ENCODE measurements around the gene MINDY1. TPM values are rescaled to one million over a fixed set of nuclear protein-coding genes. Genes with fewer than 3 reads are reported as not detected.

MINDY1 gene
- total RNA-seq, 1 donor from 2014 or later, result 16.2 TPM

- no peaks in the 10 kb centered on the region for H3K9me3 ChIP-seq (ENCODE audit: control insufficient read depth in 3 of 3, low read length in 3 of 3)
- H3K27me3 ChIP-seq (ENCODE audit: control insufficient read depth in 3 of 3, insufficient read depth in 3 of 3, low read length in 3 of 3), result no peaks in the 10 kb centered on the region
- H3K4me3 ChIP-seq (ENCODE audit: low read length in 3 of 3), result peak overlapping the region; percentile 87 to 95 (median 88)
- peak overlapping the region; percentile 90 to 97 (median 93) for H3K9ac ChIP-seq (ENCODE audit: low read depth in 1 of 3, low read length in 3 of 3)
- peaks cover 8 to 21% (median 17%) of the 10 kb centered on the region in 3 donors for H3K36me3 ChIP-seq (ENCODE audit: control insufficient read depth in 3 of 3, insufficient read depth in 3 of 3, low read length in 3 of 3)
- peak overlapping the region; percentile 80 for H3K27ac ChIP-seq (ENCODE audit: low read depth, low read length)
- H3K4me1 ChIP-seq (ENCODE audit: control insufficient read depth in 3 of 3, insufficient read depth in 3 of 3, low read length in 3 of 3), result peaks cover 34 to 61% (median 51%) of the 10 kb centered on the region in 3 donors
Observed at GRCh38 chr1:151005729-151006319, 878 bp downstream of the MINDY1 start.

DNA sequence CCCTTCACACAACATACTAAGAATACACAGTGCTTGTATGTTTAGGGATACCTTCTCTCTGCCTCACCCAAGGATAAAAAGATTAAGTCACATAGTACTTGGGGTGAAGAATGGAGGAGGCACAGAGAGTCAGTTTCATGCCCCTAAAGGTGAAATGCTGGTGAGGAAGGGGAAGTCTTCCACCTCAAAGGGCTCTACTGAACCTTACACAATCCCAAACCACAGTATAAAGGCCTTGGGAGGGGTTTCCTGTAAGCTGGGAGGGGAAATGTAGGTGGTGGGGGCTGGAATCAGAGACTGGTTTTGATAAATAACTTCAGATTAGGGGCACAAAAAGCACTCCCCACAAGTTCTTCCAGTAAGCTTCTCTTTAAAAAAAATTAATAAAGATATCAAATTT, 3.5 kb downstream of the MINDY1 start:
- Histone ChIP-seq H3K36me3 (ENCODE audit: control insufficient read depth in 3 of 3, insufficient read depth in 3 of 3, low read length in 3 of 3) (peaks cover 18 to 39% (median 36%) of the 10 kb centered on the region in 3 donors), H3K9me3 (ENCODE audit: control insufficient read depth in 3 of 3, low read length in 3 of 3) (no peaks in the 10 kb centered on the region), H3K27me3 (ENCODE audit: control insufficient read depth in 3 of 3, insufficient read depth in 3 of 3, low read length in 3 of 3) (no peaks in the 10 kb centered on the region), H3K27ac (ENCODE audit: low read depth, low read length) (no peak overlapping the region), H3K9ac (ENCODE audit: low read depth in 1 of 3, low read length in 3 of 3) (peak overlapping the region in 2 of 3 donors; percentile 38 to 41), H3K4me1 (ENCODE audit: control insufficient read depth in 3 of 3, insufficient read depth in 3 of 3, low read length in 3 of 3) (peaks cover 26 to 52% (median 43%) of the 10 kb centered on the region in 3 donors), H3K4me3 (ENCODE audit: low read length in 3 of 3) (no peak overlapping the region)

DNA sequence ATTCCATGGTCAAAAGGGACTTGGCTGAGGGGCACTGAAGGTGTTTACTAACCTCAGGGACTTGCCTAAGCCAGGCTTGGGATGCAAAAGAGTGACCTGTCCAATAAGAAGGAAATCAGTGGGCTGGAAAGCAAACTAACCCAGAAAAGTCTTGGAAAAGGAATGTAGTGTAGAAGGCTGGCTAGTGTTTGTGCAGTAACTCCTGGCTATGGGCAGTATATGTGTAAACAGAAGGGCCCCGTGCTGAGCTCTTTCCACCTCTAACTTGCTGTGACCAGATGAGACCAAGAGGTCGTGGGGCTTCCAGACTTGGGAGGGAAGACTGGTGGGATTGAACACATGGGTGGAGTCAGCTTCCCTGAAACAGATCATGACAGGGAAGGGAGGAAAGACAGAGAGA, 4.1 kb downstream of the MINDY1 start:
- H3K27ac ChIP-seq (ENCODE audit: low read depth, low read length), result no peak overlapping the region
- H3K9me3 ChIP-seq (ENCODE audit: control insufficient read depth in 3 of 3, low read length in 3 of 3), result no peaks in the 10 kb centered on the region
- no peaks in the 10 kb centered on the region for H3K27me3 ChIP-seq (ENCODE audit: control insufficient read depth in 3 of 3, insufficient read depth in 3 of 3, low read length in 3 of 3)
- H3K4me1 ChIP-seq (ENCODE audit: control insufficient read depth in 3 of 3, insufficient read depth in 3 of 3, low read length in 3 of 3), result peaks cover 20 to 47% (median 37%) of the 10 kb centered on the region in 3 donors
- peaks cover 23 to 44% (median 39%) of the 10 kb centered on the region in 3 donors for H3K36me3 ChIP-seq (ENCODE audit: control insufficient read depth in 3 of 3, insufficient read depth in 3 of 3, low read length in 3 of 3)
- H3K9ac ChIP-seq (ENCODE audit: low read depth in 1 of 3, low read length in 3 of 3), result no peak overlapping the region
- H3K4me3 ChIP-seq (ENCODE audit: low read length in 3 of 3), result no peak overlapping the region

DNA sequence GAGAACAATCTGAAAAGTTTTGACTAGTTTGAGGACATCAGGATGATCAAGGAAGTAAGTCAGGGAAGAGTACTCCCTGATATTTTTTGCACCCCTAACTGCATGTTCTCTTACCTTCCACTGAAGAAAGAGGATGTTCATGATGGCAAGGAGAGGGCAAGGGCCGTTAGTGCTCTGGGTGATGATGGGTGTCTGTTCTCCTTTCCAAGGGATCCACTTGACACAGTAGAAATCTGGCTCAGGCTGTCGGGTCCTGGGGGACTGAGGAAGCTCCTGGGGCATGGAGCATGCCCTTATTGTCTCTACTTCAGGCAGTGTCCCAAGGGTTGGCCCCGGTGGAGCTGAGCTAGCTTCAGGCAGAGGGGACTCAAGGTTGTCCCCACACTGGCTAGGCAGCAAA, 4.7 kb downstream of the MINDY1 start:
- Histone ChIP-seq H3K4me1 (ENCODE audit: control insufficient read depth in 3 of 3, insufficient read depth in 3 of 3, low read length in 3 of 3) (peaks cover 16 to 41% (median 32%) of the 10 kb centered on the region in 3 donors), H3K27me3 (ENCODE audit: control insufficient read depth in 3 of 3, insufficient read depth in 3 of 3, low read length in 3 of 3) (no peaks in the 10 kb centered on the region), H3K36me3 (ENCODE audit: control insufficient read depth in 3 of 3, insufficient read depth in 3 of 3, low read length in 3 of 3) (peaks cover 29 to 46% (median 44%) of the 10 kb centered on the region in 3 donors), H3K9me3 (ENCODE audit: control insufficient read depth in 3 of 3, low read length in 3 of 3) (no peaks in the 10 kb centered on the region), H3K9ac (ENCODE audit: low read depth in 1 of 3, low read length in 3 of 3) (no peak overlapping the region), H3K27ac (ENCODE audit: low read depth, low read length) (no peak overlapping the region), H3K4me3 (ENCODE audit: low read length in 3 of 3) (no peak overlapping the region)

DNA sequence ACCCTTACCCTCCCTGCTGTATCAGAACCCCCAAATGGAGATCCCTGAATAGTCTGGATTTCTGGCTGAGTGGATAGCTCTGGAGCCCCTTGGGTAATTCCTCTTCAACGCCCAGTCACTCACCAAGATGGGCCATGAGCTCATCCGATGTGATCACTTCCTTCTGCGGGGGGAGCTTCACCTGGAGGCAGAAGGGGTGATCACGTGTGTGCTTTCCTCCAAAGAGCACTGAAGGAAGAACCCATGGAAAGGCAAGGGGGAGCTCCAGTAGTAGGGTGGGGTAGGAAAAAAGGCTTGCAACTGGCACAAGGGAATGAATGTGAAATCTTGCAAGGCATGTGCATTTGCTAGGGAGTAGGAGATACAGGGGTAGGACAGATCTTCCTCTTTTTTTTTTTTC, 5.1 kb downstream of the MINDY1 start:
- Histone ChIP-seq H3K4me1 (ENCODE audit: control insufficient read depth in 3 of 3, insufficient read depth in 3 of 3, low read length in 3 of 3) (peaks cover 14 to 37% (median 29%) of the 10 kb centered on the region in 3 donors), H3K9me3 (ENCODE audit: control insufficient read depth in 3 of 3, low read length in 3 of 3) (no peaks in the 10 kb centered on the region), H3K9ac (ENCODE audit: low read depth in 1 of 3, low read length in 3 of 3) (no peak overlapping the region), H3K4me3 (ENCODE audit: low read length in 3 of 3) (no peak overlapping the region), H3K27ac (ENCODE audit: low read depth, low read length) (no peak overlapping the region), H3K27me3 (ENCODE audit: control insufficient read depth in 3 of 3, insufficient read depth in 3 of 3, low read length in 3 of 3) (no peaks in the 10 kb centered on the region), H3K36me3 (ENCODE audit: control insufficient read depth in 3 of 3, insufficient read depth in 3 of 3, low read length in 3 of 3) (peaks cover 32 to 49% (median 49%) of the 10 kb centered on the region in 3 donors)

- no peak overlapping the region for H3K27ac ChIP-seq (ENCODE audit: low read depth, low read length)
- no peak overlapping the region for H3K4me3 ChIP-seq (ENCODE audit: low read length in 3 of 3)
- no peak overlapping the region for H3K9ac ChIP-seq (ENCODE audit: low read depth in 1 of 3, low read length in 3 of 3)
- no peaks in the 10 kb centered on the region for H3K27me3 ChIP-seq (ENCODE audit: control insufficient read depth in 3 of 3, insufficient read depth in 3 of 3, low read length in 3 of 3)
- H3K9me3 ChIP-seq (ENCODE audit: control insufficient read depth in 3 of 3, low read length in 3 of 3), result no peaks in the 10 kb centered on the region
- peaks cover 12 to 31% (median 27%) of the 10 kb centered on the region in 3 donors for H3K4me1 ChIP-seq (ENCODE audit: control insufficient read depth in 3 of 3, insufficient read depth in 3 of 3, low read length in 3 of 3)
- H3K36me3 ChIP-seq (ENCODE audit: control insufficient read depth in 3 of 3, insufficient read depth in 3 of 3, low read length in 3 of 3), result peaks cover 32 to 49% (median 49%) of the 10 kb centered on the region in 3 donors
Observed at GRCh38 chr1:151000408-151000807, 6.3 kb downstream of the MINDY1 start.

DNA sequence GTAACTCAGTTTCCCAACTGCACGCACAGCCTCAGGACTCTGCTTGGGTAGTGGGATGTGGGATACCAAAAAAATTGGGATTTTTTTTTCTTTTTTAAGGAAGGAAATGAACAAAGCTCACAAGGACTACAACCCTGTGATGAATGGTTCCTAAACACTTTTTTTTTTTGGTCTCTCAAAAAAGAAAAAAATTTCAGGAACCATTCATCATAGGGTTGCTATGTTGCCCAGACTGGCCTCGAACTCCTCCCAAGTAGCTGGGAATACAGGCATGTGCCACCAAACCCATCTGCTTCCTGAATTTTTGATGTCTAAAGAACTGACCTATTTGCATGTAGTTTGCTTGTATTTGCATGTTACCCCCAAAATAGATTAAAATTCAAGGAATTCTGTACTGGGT, 6.8 kb downstream of the MINDY1 start:
- H3K4me1 ChIP-seq (ENCODE audit: control insufficient read depth in 3 of 3, insufficient read depth in 3 of 3, low read length in 3 of 3), result peaks cover 16 to 34% (median 27%) of the 10 kb centered on the region in 3 donors
- no peak overlapping the region for H3K4me3 ChIP-seq (ENCODE audit: low read length in 3 of 3)
- no peak overlapping the region for H3K9ac ChIP-seq (ENCODE audit: low read depth in 1 of 3, low read length in 3 of 3)
- H3K27ac ChIP-seq (ENCODE audit: low read depth, low read length), result no peak overlapping the region
- no peaks in the 10 kb centered on the region for H3K27me3 ChIP-seq (ENCODE audit: control insufficient read depth in 3 of 3, insufficient read depth in 3 of 3, low read length in 3 of 3)
- H3K36me3 ChIP-seq (ENCODE audit: control insufficient read depth in 3 of 3, insufficient read depth in 3 of 3, low read length in 3 of 3), result peaks cover 32 to 49% (median 49%) of the 10 kb centered on the region in 3 donors
- no peaks in the 10 kb centered on the region for H3K9me3 ChIP-seq (ENCODE audit: control insufficient read depth in 3 of 3, low read length in 3 of 3)

- H3K4me3 ChIP-seq (ENCODE audit: low read length in 3 of 3), result no peak overlapping the region
- peaks cover 32 to 49% (median 49%) of the 10 kb centered on the region in 3 donors for H3K36me3 ChIP-seq (ENCODE audit: control insufficient read depth in 3 of 3, insufficient read depth in 3 of 3, low read length in 3 of 3)
- no peak overlapping the region for H3K27ac ChIP-seq (ENCODE audit: low read depth, low read length)
- peak overlapping the region in 1 of 3 donors; percentile 25 for H3K9ac ChIP-seq (ENCODE audit: low read depth in 1 of 3, low read length in 3 of 3)
- H3K4me1 ChIP-seq (ENCODE audit: control insufficient read depth in 3 of 3, insufficient read depth in 3 of 3, low read length in 3 of 3), result peaks cover 16 to 27% (median 21%) of the 10 kb centered on the region in 3 donors
- H3K27me3 ChIP-seq (ENCODE audit: control insufficient read depth in 3 of 3, insufficient read depth in 3 of 3, low read length in 3 of 3), result no peaks in the 10 kb centered on the region
- H3K9me3 ChIP-seq (ENCODE audit: control insufficient read depth in 3 of 3, low read length in 3 of 3), result no peaks in the 10 kb centered on the region
Observed at GRCh38 chr1:150999051-150999674, 7.5 kb downstream of the MINDY1 start.

- no peaks in the 10 kb centered on the region for H3K9me3 ChIP-seq (ENCODE audit: control insufficient read depth in 3 of 3, low read length in 3 of 3)
- H3K27ac ChIP-seq (ENCODE audit: low read depth, low read length), result no peak overlapping the region
- H3K27me3 ChIP-seq (ENCODE audit: control insufficient read depth in 3 of 3, insufficient read depth in 3 of 3, low read length in 3 of 3), result no peaks in the 10 kb centered on the region
- H3K36me3 ChIP-seq (ENCODE audit: control insufficient read depth in 3 of 3, insufficient read depth in 3 of 3, low read length in 3 of 3), result peaks cover 32 to 49% (median 49%) of the 10 kb centered on the region in 3 donors
- H3K4me3 ChIP-seq (ENCODE audit: low read length in 3 of 3), result no peak overlapping the region
- H3K9ac ChIP-seq (ENCODE audit: low read depth in 1 of 3, low read length in 3 of 3), result no peak overlapping the region
- peaks cover 13 to 20% (median 16%) of the 10 kb centered on the region in 3 donors for H3K4me1 ChIP-seq (ENCODE audit: control insufficient read depth in 3 of 3, insufficient read depth in 3 of 3, low read length in 3 of 3)
Observed at GRCh38 chr1:150997949-150998348, 8.8 kb downstream of the MINDY1 start.

Measured in skeletal muscle tissue (tissue), 4 donors.